PC-3 (cell line): Measurements from ENCODE around the gene DLL4. TPM values are rescaled to one million over a fixed set of nuclear protein-coding genes. Genes with fewer than 3 reads are reported as not detected.

ENCODE experiments used
- ATAC-seq: fragments of 200-7000 bp; cut with Tn5 transposase; 2 replicates; pipeline ENCODE4 v1.9.1; 2020; ENCODE audit warnings: mild to moderate bottlenecking, moderate library complexity
- BruUV-seq: library from RNA; stranded (reverse); fragments of 400-500 nt; replicated peaks from 2 replicates; lab custom pipeline; 2021; lab: Mats Ljungman, UMichigan
- CTCF ChIA-PET: fragments of 300-600 bp; sonication (Branson Sonifier 250); formaldehyde crosslinking; loops from one replicate; lab custom pipeline; 2022; ENCODE audit warnings: antibody characterized with exemption; lab: Charles Lee
- POLR2A ChIA-PET: fragments of 300-600 bp; sonication (Branson Sonifier 250); formaldehyde crosslinking; loops from one replicate; lab custom pipeline; 2022; ENCODE audit warnings: antibody characterized with exemption; ENCODE audit not compliant: unreplicated experiment; lab: Charles Lee
- DNase-seq: peaks from one replicate; pipeline ENCODE4 v3.0.0-alpha.2; 2015
- H2AFZ ChIP-seq: fragments of 300-600 bp; sonication (generic); 2 replicates; pipeline ENCODE4 v1.6.0; 2016; ENCODE audit warnings: antibody characterized with exemption, low read length
- H3F3A ChIP-seq: fragments of 300-600 bp; sonication (generic); one replicate; pipeline ENCODE4 v1.6.0; 2017; ENCODE audit warnings: antibody characterized with exemption, low read length, control low read depth, mild to moderate bottlenecking; ENCODE audit not compliant: unreplicated experiment
- H3K27ac ChIP-seq: fragments of 300-600 bp; sonication (generic); 2 replicates; pipeline ENCODE4 v1.5.1; 2016; ENCODE audit warnings: mild to moderate bottlenecking, low read length
- H3K27me3 ChIP-seq: fragments of 300-600 bp; sonication (generic); 2 replicates; pipeline ENCODE4 v1.6.1; 2016; ENCODE audit warnings: low read length, mixed read lengths
- H3K36me3 ChIP-seq: fragments of 300-600 bp; sonication (generic); 2 replicates; pipeline ENCODE4 v1.6.1; 2016; ENCODE audit warnings: low read depth, mixed run types, low read length, mixed read lengths
- H3K4me1 ChIP-seq: fragments of 300-600 bp; sonication (generic); 2 replicates; pipeline ENCODE4 v1.5.1; 2016; ENCODE audit warnings: low read length; ENCODE audit not compliant: insufficient read depth
- H3K4me2 ChIP-seq: fragments of 300-600 bp; sonication (generic); 2 replicates; pipeline ENCODE4 v1.6.0; 2016; ENCODE audit warnings: low read length
- H3K4me3 ChIP-seq: fragments of 300-600 bp; sonication (generic); 2 replicates; pipeline ENCODE4 v1.5.1; 2016; ENCODE audit warnings: mild to moderate bottlenecking, low read length, mixed read lengths
- H3K79me2 ChIP-seq: fragments of 300-600 bp; sonication (generic); 2 replicates; pipeline ENCODE4 v1.6.1; 2017; ENCODE audit warnings: low read length, mixed read lengths
- H3K9ac ChIP-seq: fragments of 300-600 bp; sonication (generic); 2 replicates; pipeline ENCODE4 v1.6.0; 2016; ENCODE audit warnings: mild to moderate bottlenecking, low read length
- H3K9me2 ChIP-seq: fragments of 300-600 bp; sonication (generic); replicated peaks from 2 replicates; pipeline ENCODE4 v1.6.1; 2016; ENCODE audit warnings: mixed run types, low read length, mixed read lengths
- H3K9me3 ChIP-seq: fragments of 300-600 bp; sonication (generic); 2 replicates; pipeline ENCODE4 v1.6.1; 2016; ENCODE audit warnings: low read length, mixed read lengths
- H4K20me1 ChIP-seq: fragments of 300-600 bp; sonication (generic); 2 replicates; pipeline ENCODE4 v1.6.1; 2016; ENCODE audit warnings: low read length, mixed read lengths
- EZH2 ChIP-seq: fragments of 300-600 bp; sonication (generic); IDR thresholded peaks from one replicate; pipeline ENCODE4 v1.6.1; 2017; ENCODE audit warnings: antibody characterized with exemption, mild to moderate bottlenecking, low read length; ENCODE audit not compliant: unreplicated experiment
- EZH2phosphoT487 ChIP-seq: fragments of 300-600 bp; sonication (generic); IDR thresholded peaks from 2 replicates; pipeline ENCODE4 v1.6.1; 2018; ENCODE audit warnings: mild to moderate bottlenecking, antibody characterized with exemption, low read length, borderline replicate concordance
- intact Hi-C: fragments of 100-400 bp; cut with micrococcal nuclease; formaldehyde crosslinking; loops from 2 replicates; pipeline ENCODE4 v1.9.0; 2023
- total RNA-seq: library from RNA; depleted of rRNA; stranded (reverse); fragments of >200 nt; gene quantifications from 2 replicates; pipeline ENCODE4 v1.2.3, GENCODE V29; 2014
- TF ChIP-seq, protein P1 (sequence below): fragments of 300-600 bp; sonication (generic); conservative IDR thresholded peaks from 2 replicates; pipeline ENCODE4 v1.5.1; 2017; ENCODE audit warnings: antibody characterized with exemption, low read depth, mild to moderate bottlenecking, low read length

The DLL4 gene
- total RNA-seq, 1 experiment from 2014 or later, result 2.2 TPM

DNA sequence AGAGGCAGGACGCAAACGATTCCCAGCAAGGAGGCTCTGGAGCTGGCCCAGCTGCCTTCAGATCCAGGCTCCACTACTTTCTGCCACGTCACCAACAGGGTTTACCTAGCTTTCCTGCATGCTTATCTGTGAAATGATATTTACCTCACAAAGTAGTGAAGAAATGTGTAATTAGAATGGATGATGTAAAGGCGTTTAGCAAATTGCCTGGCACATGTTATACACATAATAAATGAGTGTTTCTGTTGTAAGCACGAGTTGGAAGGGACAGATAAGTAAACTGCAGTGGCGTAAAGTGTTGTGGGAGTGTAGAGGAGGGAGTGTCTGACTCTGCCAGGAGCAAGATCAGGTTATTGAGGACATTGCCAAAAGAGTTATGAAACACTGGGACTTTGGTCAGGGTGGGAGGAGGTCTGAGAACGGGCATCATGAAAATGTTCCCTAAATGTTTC is 20.6 kb downstream of the DLL4 start:
- ATAC-seq, result no peak
- no peak overlapping the region for H3K27ac ChIP-seq
- DNase-seq, result no peak
- H3K9me3 ChIP-seq, result no peaks in the 10 kb centered on the region
- H2AFZ ChIP-seq, result no peak overlapping the region
- intact Hi-C loops, result loop anchor here (5.0 kb wide), 1 partner anchor 48 kb away; no protein-coding TSS in a partner anchor
- POLR2A ChIA-PET, result interaction anchor here (0.7 kb wide), 1 partner anchor 383 kb away, joined by 6 read pairs; no protein-coding TSS in a partner anchor
- no peak overlapping the region for H3K4me2 ChIP-seq
- BruUV-seq, result no TSS peak
- H3K36me3 ChIP-seq, result no peaks in the 10 kb centered on the region
- no peaks in the 10 kb centered on the region for H3K9me2 ChIP-seq
- no peak overlapping the region for H3K9ac ChIP-seq
- H3K27me3 ChIP-seq, result no peaks in the 10 kb centered on the region
- H3K79me2 ChIP-seq, result no peaks in the 10 kb centered on the region
- TF ChIP-seq, protein P1, sequence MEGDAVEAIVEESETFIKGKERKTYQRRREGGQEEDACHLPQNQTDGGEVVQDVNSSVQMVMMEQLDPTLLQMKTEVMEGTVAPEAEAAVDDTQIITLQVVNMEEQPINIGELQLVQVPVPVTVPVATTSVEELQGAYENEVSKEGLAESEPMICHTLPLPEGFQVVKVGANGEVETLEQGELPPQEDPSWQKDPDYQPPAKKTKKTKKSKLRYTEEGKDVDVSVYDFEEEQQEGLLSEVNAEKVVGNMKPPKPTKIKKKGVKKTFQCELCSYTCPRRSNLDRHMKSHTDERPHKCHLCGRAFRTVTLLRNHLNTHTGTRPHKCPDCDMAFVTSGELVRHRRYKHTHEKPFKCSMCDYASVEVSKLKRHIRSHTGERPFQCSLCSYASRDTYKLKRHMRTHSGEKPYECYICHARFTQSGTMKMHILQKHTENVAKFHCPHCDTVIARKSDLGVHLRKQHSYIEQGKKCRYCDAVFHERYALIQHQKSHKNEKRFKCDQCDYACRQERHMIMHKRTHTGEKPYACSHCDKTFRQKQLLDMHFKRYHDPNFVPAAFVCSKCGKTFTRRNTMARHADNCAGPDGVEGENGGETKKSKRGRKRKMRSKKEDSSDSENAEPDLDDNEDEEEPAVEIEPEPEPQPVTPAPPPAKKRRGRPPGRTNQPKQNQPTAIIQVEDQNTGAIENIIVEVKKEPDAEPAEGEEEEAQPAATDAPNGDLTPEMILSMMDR, result no peak
- TF ChIP-seq EZH2 (no peak), EZH2phosphoT487 (no peak)
- no peak overlapping the region for H3K4me3 ChIP-seq
- peaks cover 16% of the 10 kb centered on the region for H3K4me1 ChIP-seq
- no peaks in the 10 kb centered on the region for H4K20me1 ChIP-seq
- H3F3A ChIP-seq, result no peaks in the 10 kb centered on the region
- CTCF ChIA-PET, result no interaction called here

DNA sequence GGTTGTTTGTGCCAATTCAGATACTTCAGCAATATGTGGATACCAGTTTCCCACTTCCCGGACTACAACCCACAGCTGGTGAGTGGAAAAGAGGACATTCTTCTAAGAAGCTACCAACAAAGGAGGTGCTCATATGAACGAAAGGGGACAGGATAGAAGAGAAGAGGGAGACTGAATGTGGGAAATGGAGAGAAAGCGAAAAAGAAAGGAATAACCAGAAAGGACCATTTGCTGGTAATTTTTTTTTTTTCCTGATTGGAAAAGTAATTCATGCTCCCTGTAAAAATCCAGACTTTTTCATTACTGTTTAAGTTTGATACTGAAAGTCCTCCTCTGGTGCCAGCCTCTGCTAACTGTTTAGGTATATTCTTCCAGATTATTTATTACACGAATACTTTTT is 22.6 kb downstream of the DLL4 start:
- ATAC-seq (no peak), DNase-seq (no peak)
- TF ChIP-seq EZH2phosphoT487 (no peak), EZH2 (no peak)
- TF ChIP-seq, protein P1, result no peak
- Histone ChIP-seq H3K27ac (no peak overlapping the region), H3K9ac (no peak overlapping the region), H3F3A (no peaks in the 10 kb centered on the region), H3K4me3 (no peak overlapping the region), H2AFZ (no peak overlapping the region), H3K4me2 (no peak overlapping the region), H3K9me2 (no peaks in the 10 kb centered on the region), H4K20me1 (no peaks in the 10 kb centered on the region), H3K9me3 (no peaks in the 10 kb centered on the region), H3K4me1 (peaks cover 16% of the 10 kb centered on the region), H3K36me3 (no peaks in the 10 kb centered on the region), H3K27me3 (no peaks in the 10 kb centered on the region), H3K79me2 (no peaks in the 10 kb centered on the region)
- ChIA-PET CTCF (interaction anchor here (0.7 to 0.8 kb wide), 2 partner anchors 9 to 22 kb away, joined by 6 read pairs; no protein-coding TSS in a partner anchor), POLR2A (interaction anchor here (0.6 kb wide), 1 partner anchor 46 kb away, joined by 3 read pairs; no protein-coding TSS in a partner anchor)
- intact Hi-C loops, result loop anchor here (5.0 kb wide), 1 partner anchor 46 kb away; no protein-coding TSS in a partner anchor
- BruUV-seq, result no TSS peak

DNA sequence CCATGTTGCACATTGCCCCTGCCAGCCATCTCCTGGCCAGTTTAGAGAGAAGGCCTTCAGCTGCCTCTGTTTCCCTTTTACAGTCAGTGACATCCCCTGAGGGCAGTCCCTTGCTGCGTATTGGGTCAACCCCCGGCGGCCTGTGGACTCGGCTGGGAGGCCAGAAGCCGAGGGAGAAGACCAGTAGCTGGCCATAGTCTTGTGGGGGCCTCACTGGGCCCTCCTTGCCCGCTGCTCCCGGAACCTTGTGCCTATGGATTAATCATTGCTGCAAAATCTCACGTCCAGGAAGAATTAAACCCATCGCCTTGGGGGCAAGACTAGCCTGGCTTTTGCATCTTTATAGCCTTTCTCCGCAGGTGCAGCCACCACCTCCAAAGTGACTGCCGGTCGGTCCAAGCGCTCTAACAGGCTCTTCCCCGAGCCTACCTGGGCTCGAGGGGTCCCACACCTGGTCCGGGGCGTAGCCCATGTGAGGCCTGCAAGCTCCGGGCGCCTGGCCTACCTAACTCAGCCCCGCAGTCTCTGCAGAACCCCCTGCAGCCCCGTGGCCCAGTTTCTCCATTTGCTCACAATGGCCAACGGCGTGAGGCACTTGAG is 23.3 kb downstream of the DLL4 start:
- Histone ChIP-seq H2AFZ (peak overlapping the region; percentile 89), H4K20me1 (no peaks in the 10 kb centered on the region), H3K27ac (peak overlapping the region; percentile 35), H3K36me3 (no peaks in the 10 kb centered on the region), H3K9me3 (no peaks in the 10 kb centered on the region), H3K79me2 (no peaks in the 10 kb centered on the region), H3F3A (no peaks in the 10 kb centered on the region), H3K9ac (peak overlapping the region; percentile 74), H3K4me2 (peak overlapping the region; percentile 95), H3K4me1 (peaks cover 16% of the 10 kb centered on the region), H3K4me3 (peak overlapping the region; percentile 79), H3K27me3 (no peaks in the 10 kb centered on the region), H3K9me2 (no peaks in the 10 kb centered on the region)
- no peak for TF ChIP-seq EZH2
- TF ChIP-seq, protein P1, result no peak
- TF ChIP-seq EZH2phosphoT487, result no peak
- POLR2A ChIA-PET, result interaction anchor here (0.6 to 0.7 kb wide), 3 partner anchors 23 to 1799 kb away, joined by 3 to 21 read pairs (median 9); no protein-coding TSS in a partner anchor
- intact Hi-C loops, result loop anchor here (5.0 kb wide), 1 partner anchor 45 kb away; no protein-coding TSS in a partner anchor
- no peak for DNase-seq
- ATAC-seq, result no peak
- CTCF ChIA-PET, result interaction anchor here (0.7 to 1.3 kb wide), 4 partner anchors 9 to 73 kb away, joined by 3 to 10 read pairs (median 6); no protein-coding TSS in a partner anchor
- TSS peak; percentile 82 for BruUV-seq
